ENCODE measurements around the gene BCL11A.

- TF ChIP-seq CTCF (optimal IDR thresholded peaks at IDR 0.05 in 1 of 3, IDR thresholded peaks at IDR 0.05 in 1 of 3, conservative IDR thresholded peaks at IDR 0.05 in 1 of 3; ENCODE audit: extremely low read depth in 1 of 3, insufficient read depth in 2 of 3, low read length in 3 of 3) (peak in 1 of 3 experiments; percentile 51), EZH2 (IDR thresholded peaks at IDR 0.05; ENCODE audit: low read length) (no peak)
These were observed 48.1 kb downstream of the BCL11A start for GRCh38 chr2:60505240-60505879.

All from keratinocyte (primary cell).